Measurements from ENCODE around the gene SLC30A4.

DNA sequence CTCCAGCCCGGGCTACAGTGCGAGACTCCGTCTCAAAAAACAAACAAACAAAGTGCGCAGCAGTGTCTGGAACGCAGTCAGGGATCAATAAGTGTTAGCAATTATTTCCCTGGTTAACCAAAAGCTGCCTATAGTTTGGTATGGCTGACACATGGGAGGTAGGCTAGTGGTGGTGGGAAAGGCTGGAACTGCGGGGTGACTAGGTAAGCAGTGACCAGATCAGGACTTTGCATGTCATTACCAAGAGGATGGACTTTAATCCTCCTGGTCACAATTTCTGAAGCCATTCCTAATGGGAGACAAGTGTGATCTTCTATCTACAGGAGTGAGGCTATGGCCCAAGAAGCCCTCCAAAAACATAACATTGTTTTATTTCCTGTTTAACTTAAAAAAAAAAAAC is 47.8 kb downstream of the SLC30A4 start:
- TF ChIP-seq RAD21 (IDR thresholded peaks at IDR 0.05; ENCODE audit: low read length) = no peak
- TF ChIP-seq, protein P1, sequence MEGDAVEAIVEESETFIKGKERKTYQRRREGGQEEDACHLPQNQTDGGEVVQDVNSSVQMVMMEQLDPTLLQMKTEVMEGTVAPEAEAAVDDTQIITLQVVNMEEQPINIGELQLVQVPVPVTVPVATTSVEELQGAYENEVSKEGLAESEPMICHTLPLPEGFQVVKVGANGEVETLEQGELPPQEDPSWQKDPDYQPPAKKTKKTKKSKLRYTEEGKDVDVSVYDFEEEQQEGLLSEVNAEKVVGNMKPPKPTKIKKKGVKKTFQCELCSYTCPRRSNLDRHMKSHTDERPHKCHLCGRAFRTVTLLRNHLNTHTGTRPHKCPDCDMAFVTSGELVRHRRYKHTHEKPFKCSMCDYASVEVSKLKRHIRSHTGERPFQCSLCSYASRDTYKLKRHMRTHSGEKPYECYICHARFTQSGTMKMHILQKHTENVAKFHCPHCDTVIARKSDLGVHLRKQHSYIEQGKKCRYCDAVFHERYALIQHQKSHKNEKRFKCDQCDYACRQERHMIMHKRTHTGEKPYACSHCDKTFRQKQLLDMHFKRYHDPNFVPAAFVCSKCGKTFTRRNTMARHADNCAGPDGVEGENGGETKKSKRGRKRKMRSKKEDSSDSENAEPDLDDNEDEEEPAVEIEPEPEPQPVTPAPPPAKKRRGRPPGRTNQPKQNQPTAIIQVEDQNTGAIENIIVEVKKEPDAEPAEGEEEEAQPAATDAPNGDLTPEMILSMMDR (conservative IDR thresholded peaks at IDR 0.05; ENCODE audit: low read depth, low read length) = no peak
- no peak for TF ChIP-seq MAZ (IDR thresholded peaks at IDR 0.05; ENCODE audit: borderline replicate concordance, low read depth, low read length)
- TF ChIP-seq, protein P2, sequence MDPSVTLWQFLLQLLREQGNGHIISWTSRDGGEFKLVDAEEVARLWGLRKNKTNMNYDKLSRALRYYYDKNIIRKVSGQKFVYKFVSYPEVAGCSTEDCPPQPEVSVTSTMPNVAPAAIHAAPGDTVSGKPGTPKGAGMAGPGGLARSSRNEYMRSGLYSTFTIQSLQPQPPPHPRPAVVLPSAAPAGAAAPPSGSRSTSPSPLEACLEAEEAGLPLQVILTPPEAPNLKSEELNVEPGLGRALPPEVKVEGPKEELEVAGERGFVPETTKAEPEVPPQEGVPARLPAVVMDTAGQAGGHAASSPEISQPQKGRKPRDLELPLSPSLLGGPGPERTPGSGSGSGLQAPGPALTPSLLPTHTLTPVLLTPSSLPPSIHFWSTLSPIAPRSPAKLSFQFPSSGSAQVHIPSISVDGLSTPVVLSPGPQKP (IDR thresholded peaks at IDR 0.05; ENCODE audit: borderline replicate concordance, low read depth, low read length) = no peak
- TF ChIP-seq SMC3 (IDR thresholded peaks at IDR 0.05; ENCODE audit: low read depth, low read length) = no peak
- TF ChIP-seq MXI1 (IDR thresholded peaks at IDR 0.05; ENCODE audit: borderline replicate concordance, low read depth, low read length) = no peak
- TF ChIP-seq USF2 (IDR thresholded peaks at IDR 0.05; ENCODE audit: low read depth, low read length) = no peak
- TF ChIP-seq POLR2A (IDR thresholded peaks at IDR 0.05; ENCODE audit: low read depth, low read length) = no peak
